Measurements from ENCODE around the gene ATP2B2. TPM values are rescaled to one million over a fixed set of nuclear protein-coding genes. Genes with fewer than 3 reads are reported as not detected.

ATP2B2 gene
- total RNA-seq, 6 experiments from 2014 or later = 25.9 to 45.1 (median 35.1) TPM

DNA sequence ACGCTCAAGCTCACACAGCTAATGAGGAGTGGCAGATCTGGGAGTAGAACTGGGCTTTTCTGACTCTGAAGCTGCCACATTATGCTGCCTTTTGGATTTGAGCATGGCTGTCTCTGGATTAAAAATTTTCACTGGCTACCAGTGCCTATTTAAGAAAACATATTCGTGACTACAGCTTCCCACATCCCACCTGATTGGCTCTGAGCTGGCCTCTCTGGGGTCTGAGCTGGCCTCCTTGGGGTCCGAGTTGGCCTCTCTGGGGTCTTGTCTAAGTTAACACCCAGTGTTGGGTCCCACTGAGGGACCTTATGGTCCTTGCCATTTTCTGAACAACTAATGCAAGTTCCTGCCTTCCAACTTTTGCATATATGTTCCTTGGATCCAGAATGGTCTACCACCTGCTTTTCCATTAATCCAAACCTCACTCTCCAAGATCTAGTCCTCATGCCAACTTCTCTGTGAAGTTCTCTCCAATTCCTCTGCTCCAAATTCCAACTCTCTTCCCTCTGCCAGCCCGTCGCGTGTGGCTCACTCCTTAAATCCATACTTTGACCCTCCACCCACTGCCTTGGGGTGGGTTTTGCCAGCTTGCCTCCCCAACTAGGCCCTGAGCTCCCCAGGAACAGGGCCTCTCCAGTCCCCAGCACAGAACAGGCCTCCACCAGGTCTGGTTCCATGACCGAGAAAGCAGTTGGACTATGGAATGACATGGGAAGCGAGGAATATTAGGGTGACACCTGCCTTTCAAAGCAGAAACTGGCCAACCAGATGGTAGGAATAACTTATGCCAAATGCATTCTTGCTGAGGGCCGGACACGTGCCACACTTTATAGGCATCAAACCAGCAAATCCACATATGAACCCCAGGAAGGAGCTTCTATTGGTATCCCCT is 42.5 kb downstream of the ATP2B2 start:
- WGBS (ENCODE audit: insufficient coverage, low coverage, low lambda C conversion rate, missing lambda C conversion rate) = 70% methylated on average over 7 of the region's 10 CpGs
- Histone ChIP-seq H3K4me1 (no peaks in the 10 kb centered on the region), H3K36me3 (no peaks in the 10 kb centered on the region), H3K4me3 (no peak overlapping the region), H3K27me3 (no peaks in the 10 kb centered on the region), H3K9me3 (no peaks in the 10 kb centered on the region), H3K27ac (no peak overlapping the region)
- no peak for ATAC-seq
- TF ChIP-seq POLR2A (IDR thresholded peaks at IDR 0.05) = no peak
- TF ChIP-seq, protein P1, sequence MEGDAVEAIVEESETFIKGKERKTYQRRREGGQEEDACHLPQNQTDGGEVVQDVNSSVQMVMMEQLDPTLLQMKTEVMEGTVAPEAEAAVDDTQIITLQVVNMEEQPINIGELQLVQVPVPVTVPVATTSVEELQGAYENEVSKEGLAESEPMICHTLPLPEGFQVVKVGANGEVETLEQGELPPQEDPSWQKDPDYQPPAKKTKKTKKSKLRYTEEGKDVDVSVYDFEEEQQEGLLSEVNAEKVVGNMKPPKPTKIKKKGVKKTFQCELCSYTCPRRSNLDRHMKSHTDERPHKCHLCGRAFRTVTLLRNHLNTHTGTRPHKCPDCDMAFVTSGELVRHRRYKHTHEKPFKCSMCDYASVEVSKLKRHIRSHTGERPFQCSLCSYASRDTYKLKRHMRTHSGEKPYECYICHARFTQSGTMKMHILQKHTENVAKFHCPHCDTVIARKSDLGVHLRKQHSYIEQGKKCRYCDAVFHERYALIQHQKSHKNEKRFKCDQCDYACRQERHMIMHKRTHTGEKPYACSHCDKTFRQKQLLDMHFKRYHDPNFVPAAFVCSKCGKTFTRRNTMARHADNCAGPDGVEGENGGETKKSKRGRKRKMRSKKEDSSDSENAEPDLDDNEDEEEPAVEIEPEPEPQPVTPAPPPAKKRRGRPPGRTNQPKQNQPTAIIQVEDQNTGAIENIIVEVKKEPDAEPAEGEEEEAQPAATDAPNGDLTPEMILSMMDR (IDR thresholded peaks at IDR 0.05) = no peak
- intact Hi-C loops (cut with DNase I) = no loop called here
- no peak for DNase-seq

GRCh38 chr3:10460951-10461545 is 44.3 kb downstream of the ATP2B2 start:
- no peak for TF ChIP-seq POLR2A (IDR thresholded peaks at IDR 0.05)
- TF ChIP-seq, protein P1 (IDR thresholded peaks at IDR 0.05) = no peak
- H3K4me1 ChIP-seq = no peaks in the 10 kb centered on the region
- DNase-seq = no peak
- H3K9me3 ChIP-seq = no peaks in the 10 kb centered on the region
- no peak overlapping the region for H3K27ac ChIP-seq
- no peak overlapping the region for H3K4me3 ChIP-seq
- intact Hi-C loops (cut with DNase I) = no loop called here
- WGBS (ENCODE audit: insufficient coverage, low coverage, low lambda C conversion rate, missing lambda C conversion rate) = 90% methylated on average over 3 of the region's 4 CpGs
- no peaks in the 10 kb centered on the region for H3K36me3 ChIP-seq
- no peak for ATAC-seq
- H3K27me3 ChIP-seq = no peaks in the 10 kb centered on the region

- 47% methylated on average over 4 of the region's 5 CpGs for WGBS (ENCODE audit: insufficient coverage, low coverage, low lambda C conversion rate, missing lambda C conversion rate)
- H3K27me3 ChIP-seq = no peaks in the 10 kb centered on the region
- intact Hi-C loops (cut with DNase I) = no loop called here
- no peak overlapping the region for H3K27ac ChIP-seq
- DNase-seq = peak; percentile 54 to 71 (median 71)
- ATAC-seq = peak; percentile 64 to 88 (median 86)
- no peak overlapping the region for H3K4me3 ChIP-seq
- TF ChIP-seq, protein P1 (IDR thresholded peaks at IDR 0.05) = no peak
- no peak for TF ChIP-seq POLR2A (IDR thresholded peaks at IDR 0.05)
- no peaks in the 10 kb centered on the region for H3K4me1 ChIP-seq
- H3K9me3 ChIP-seq = no peaks in the 10 kb centered on the region
- H3K36me3 ChIP-seq = no peaks in the 10 kb centered on the region
Observed at GRCh38 chr3:10459954-10460754, 45.2 kb downstream of the ATP2B2 start.

DNA sequence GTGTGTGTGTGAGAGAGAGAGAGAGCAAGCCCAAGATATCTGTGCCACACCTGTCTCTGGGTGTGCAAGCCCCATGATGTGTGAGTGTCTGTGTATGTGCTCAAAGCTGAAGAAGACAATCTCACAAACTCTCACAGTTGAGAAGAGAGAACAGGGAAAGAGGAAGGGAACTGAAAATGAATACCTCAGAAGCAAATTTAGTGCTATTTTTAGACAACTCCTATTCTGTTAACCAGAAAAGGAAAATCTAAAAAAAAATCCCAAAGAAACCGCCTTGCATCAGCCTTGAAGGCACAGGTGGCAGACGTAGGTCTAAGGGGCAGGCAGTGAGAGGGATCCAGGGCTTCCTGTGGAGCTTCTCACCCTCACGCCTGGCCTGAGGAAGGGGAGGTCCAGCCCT is 47.8 kb downstream of the ATP2B2 start:
- no peak for DNase-seq
- Histone ChIP-seq H3K36me3 (no peaks in the 10 kb centered on the region), H3K4me3 (no peak overlapping the region), H3K27me3 (no peaks in the 10 kb centered on the region), H3K27ac (no peak overlapping the region), H3K4me1 (no peaks in the 10 kb centered on the region), H3K9me3 (no peaks in the 10 kb centered on the region)
- ATAC-seq = no peak
- 100% methylated on average over 1 of the region's 3 CpGs for WGBS (ENCODE audit: insufficient coverage, low coverage, low lambda C conversion rate, missing lambda C conversion rate)
- TF ChIP-seq POLR2A (IDR thresholded peaks at IDR 0.05) = no peak
- TF ChIP-seq, protein P1 (IDR thresholded peaks at IDR 0.05) = no peak
- intact Hi-C loops (cut with DNase I) = no loop called here

All from right lobe of liver (tissue), 6 donors.